Adrenal gland (tissue), 12 donors: ENCODE results near the gene RYR2. TPM values are rescaled to one million over a fixed set of nuclear protein-coding genes. Genes with fewer than 3 reads are reported as not detected.
A peak's percentile ranks its signal among the peaks of the same experiment; 100 is the strongest.

Experiments
- DNase-seq, 7 donors: peaks; one replicate each; pipeline ENCODE4 v3.0.0-alpha.2; 2019 to 2020
- H3K27ac ChIP-seq, 5 donors: fragments of 200-600 bp; sonication (generic) in 4 of 5; 1 replicate in 3 of 5; 2 replicates in 2 of 5; pipeline versions ENCODE4 v1.5.1 to v1.8.0; 2016 to 2020; ENCODE audit warnings: mild to moderate bottlenecking in 1 of 5
- H3K27me3 ChIP-seq: fragments of 200-600 bp; 2 replicates; pipeline ENCODE4 v1.8.0; 2021
- H3K36me3 ChIP-seq, 2 donors: fragments of 200-600 bp; replicated peaks in 1 of 2; 1 replicate in 1 of 2; 2 replicates in 1 of 2; pipeline versions ENCODE4 v1.5.1 to v1.8.0; 2018 to 2022
- H3K4me1 ChIP-seq, 2 donors: fragments of 200-600 bp; replicated peaks in 1 of 2; 1 replicate in 1 of 2; 2 replicates in 1 of 2; pipeline versions ENCODE4 v1.5.1 to v1.8.0; 2018 to 2021
- H3K4me3 ChIP-seq, 4 donors: fragments of 200-600 bp; sonication (generic) in 3 of 4; one replicate each; pipeline ENCODE4 v1.5.1; 2016 to 2018
- H3K9me3 ChIP-seq, 3 donors: fragments of 200-600 bp; sonication (generic) in 1 of 3; replicated peaks in 1 of 3; 1 replicate in 2 of 3; 2 replicates in 1 of 3; pipeline versions ENCODE4 v1.5.1 to v1.8.0; 2016 to 2021
- CTCF ChIP-seq, 6 experiments: fragments of 450-650 bp in 4 of 6; fragments of 200-600 bp in 2 of 6; sonication (generic) in 1 of 6; IDR thresholded peaks; 1 replicate in 5 of 6; 2 replicates in 1 of 6; pipeline versions ENCODE4 v1.5.1 to v1.8.0; 2016 to 2021; ENCODE audit warnings: antibody characterized with exemption in 6 of 6, mild to moderate bottlenecking in 2 of 6, moderate library complexity in 1 of 6
- POLR2A ChIP-seq, 2 donors: fragments of 450-650 bp; IDR thresholded peaks; one replicate each; pipeline ENCODE4 v1.6.1; 2017; ENCODE audit warnings: antibody characterized with exemption in 2 of 2, mild to moderate bottlenecking in 2 of 2, moderate library complexity in 1 of 2
- WGBS, 4 donors: extraction: QIAGEN DNeasy Blood & Tissue Kit in 2 of 4; methylation state at CpG; one replicate each; pipeline versions ENCODE4 v1.1.5 to v1.1.7; 2013 to 2017; 5-methylcytosine and 5-hydroxymethylcytosine counted together
- intact Hi-C, 2 donors: fragments of 100-400 bp; cut with DNase I; formaldehyde crosslinking; loops; one replicate each; pipeline versions ENCODE4 v1.14.1 to v1.15.0; 2022 to 2023
- polyA plus RNA-seq, 3 donors: library from polyadenylated mRNA; stranded (reverse); fragments of 200-250 nt in 2 of 3; fragments of 350-450 nt in 1 of 3; fragmentation: Illumina TruSeq in 1 of 3; extraction: RNeasy Lipid Tissue Mini Kit (QIAGEN cat#74804) in 1 of 3; gene quantifications; one replicate each; pipeline ENCODE4 v1.2.3, GENCODE V29; 2013 to 2014
- total RNA-seq, 9 donors: library from RNA; depleted of rRNA in 4 of 9; stranded (reverse); fragments of >200 nt in 4 of 9; fragments of 120-200 nt in 1 of 9; fragmentation: NEBNext Ultra II Directional in 1 of 9; extraction: Animal tissue kit (Norgen Biotek cat#: 25700) in 1 of 9; gene quantifications; one replicate each; pipeline versions ENCODE4 v1.1.0 to v1.2.4, GENCODE V29; 2013 to 2023
- donor health status: healthy with polysubstance abuse.
- donor health status: Bipolar disorder and iron deficiency.
- donor health status: DM: yes; HTN: yes; CAD: no.
- donor health status: DM: no; HTN: no; CAD: no.
- donor health status: DM: no; HTN: no; CAD: no.
- donor health status: DM: yes; HTN: yes; CAD: no.

Gene RYR2
- total and polyA plus RNA-seq, 12 donors = 0.07 to 6.3 (median 0.18) TPM; not detected in 1

- no peak for DNase-seq
- 80 to 89% (median 83%) methylated on average over 5 of the region's 5 CpGs for WGBS, 4 donors
- H3K9me3 ChIP-seq = no peaks in the 10 kb centered on the region
- H3K27me3 ChIP-seq = no peaks in the 10 kb centered on the region
- H3K4me3 ChIP-seq = no peak overlapping the region
- no peak for TF ChIP-seq POLR2A (IDR thresholded peaks at IDR 0.05)
- H3K36me3 ChIP-seq = no peaks in the 10 kb centered on the region
- no peaks in the 10 kb centered on the region for H3K4me1 ChIP-seq
- H3K27ac ChIP-seq = no peak overlapping the region
- intact Hi-C loops = no loop called here
These were observed 61.0 kb downstream of the RYR2 start for GRCh38 chr1:237103021-237103420.

- Histone ChIP-seq H3K27me3 (no peaks in the 10 kb centered on the region), H3K27ac (no peak overlapping the region), H3K4me1 (no peaks in the 10 kb centered on the region), H3K9me3 (no peaks in the 10 kb centered on the region), H3K4me3 (no peak overlapping the region), H3K36me3 (no peaks in the 10 kb centered on the region)
- 84 to 91% (median 87%) methylated on average over 9 of the region's 9 CpGs for WGBS, 4 donors
- no peak for DNase-seq
- no peak for TF ChIP-seq CTCF (IDR thresholded peaks at IDR 0.05)
- no peak for TF ChIP-seq POLR2A (IDR thresholded peaks at IDR 0.05)
- intact Hi-C loops = no loop called here
These were observed 62.1 kb downstream of the RYR2 start for GRCh38 chr1:237104096-237104495.

GRCh38 chr1:237105826-237106225 is 63.8 kb downstream of the RYR2 start:
- Histone ChIP-seq H3K27ac (no peak overlapping the region), H3K4me1 (no peaks in the 10 kb centered on the region), H3K27me3 (no peaks in the 10 kb centered on the region), H3K4me3 (no peak overlapping the region), H3K36me3 (no peaks in the 10 kb centered on the region), H3K9me3 (no peaks in the 10 kb centered on the region)
- intact Hi-C loops = no loop called here
- no peak for DNase-seq
- 60 to 75% (median 69%) methylated on average over 5 of the region's 5 CpGs for WGBS, 4 donors
- TF ChIP-seq CTCF (IDR thresholded peaks at IDR 0.05) (no peak), POLR2A (IDR thresholded peaks at IDR 0.05) (no peak)

GRCh38 chr1:237108297-237109040 is 66.5 kb downstream of the RYR2 start:
- H3K9me3 ChIP-seq = no peaks in the 10 kb centered on the region
- TF ChIP-seq CTCF (IDR thresholded peaks at IDR 0.05) (no peak), POLR2A (IDR thresholded peaks at IDR 0.05) (no peak)
- 48 to 61% (median 57%) methylated on average over 6 to 8 of the region's 8 CpGs for WGBS, 4 donors
- no peaks in the 10 kb centered on the region for H3K4me1 ChIP-seq
- no peak overlapping the region for H3K4me3 ChIP-seq
- no peaks in the 10 kb centered on the region for H3K27me3 ChIP-seq
- peak in 1 of 7 donors; percentile 72 for DNase-seq
- intact Hi-C loops = no loop called here
- no peaks in the 10 kb centered on the region for H3K36me3 ChIP-seq
- H3K27ac ChIP-seq = no peak overlapping the region

- 42 to 65% (median 45%) methylated on average over 2 of the region's 2 CpGs for WGBS, 4 donors
- Histone ChIP-seq H3K4me3 (no peak overlapping the region), H3K9me3 (no peaks in the 10 kb centered on the region), H3K27me3 (no peaks in the 10 kb centered on the region), H3K36me3 (no peaks in the 10 kb centered on the region), H3K27ac (no peak overlapping the region), H3K4me1 (no peaks in the 10 kb centered on the region)
- DNase-seq = no peak
- intact Hi-C loops = no loop called here
- TF ChIP-seq CTCF (IDR thresholded peaks at IDR 0.05) = no peak
- TF ChIP-seq POLR2A (IDR thresholded peaks at IDR 0.05) = no peak
These were observed 69.8 kb downstream of the RYR2 start for GRCh38 chr1:237111807-237112206.
